Middle frontal gyrus (tissue), 1 donor: ENCODE measurements around the gene ADGRL4.
"Not testable (repeated sequence)": the region's sequence is repeated elsewhere in the genome, so short reads cannot be mapped to it uniquely, and the experiment has no call there.

Experiments used
- DNase-seq: peaks from one replicate; pipeline ENCODE4 v3.0.0-alpha.2; 2015; ENCODE audit warnings: low spot score; ENCODE audit errors: extremely low spot score

ADGRL4 gene

GRCh38 chr1:79006564-79006963 lies at the start of gene ADGRL4:
ADGRL4 (minus strand) TSS chr1:79006730; CDS start chr1:79006654, 76 bp downstream.
- DNase-seq: no peak

GRCh38 chr1:79055856-79056255 lies 49.3 kb upstream of the ADGRL4 start:
- DNase-seq: no peak

GRCh38 chr1:79052829-79053449 lies 46.4 kb upstream of the ADGRL4 start:
- DNase-seq: no peak

- no peak for DNase-seq
These were observed 38.6 kb upstream of the ADGRL4 start for GRCh38 chr1:79044974-79045650.

- no peak for DNase-seq
These were observed 37.0 kb upstream of the ADGRL4 start for GRCh38 chr1:79043506-79043905.

- DNase-seq: no peak
These were observed 36.0 kb upstream of the ADGRL4 start for GRCh38 chr1:79042539-79042938.

GRCh38 chr1:79042117-79042516 lies 35.6 kb upstream of the ADGRL4 start:
- no peak for DNase-seq

GRCh38 chr1:79041666-79042065 lies 35.1 kb upstream of the ADGRL4 start:
- no peak for DNase-seq

- no peak for DNase-seq
These were observed 34.0 kb upstream of the ADGRL4 start for GRCh38 chr1:79040424-79041082.

- no peak for DNase-seq
These were observed 30.6 kb upstream of the ADGRL4 start for GRCh38 chr1:79037085-79037484.

- DNase-seq: no peak
These were observed 6.0 kb upstream of the ADGRL4 start for GRCh38 chr1:79012500-79012899.

GRCh38 chr1:79010589-79010988 lies 4.1 kb upstream of the ADGRL4 start:
- DNase-seq: no peak

GRCh38 chr1:79005945-79006344 lies 585 bp downstream of the ADGRL4 start:
- DNase-seq: no peak

- no peak for DNase-seq
These were observed 1.6 kb downstream of the ADGRL4 start for GRCh38 chr1:79004916-79005315.

GRCh38 chr1:78996791-78997190 lies 9.7 kb downstream of the ADGRL4 start:
- no peak for DNase-seq

GRCh38 chr1:78987042-78987441 lies 19.5 kb downstream of the ADGRL4 start:
- no peak for DNase-seq

- no peak for DNase-seq
These were observed 26.0 kb downstream of the ADGRL4 start for GRCh38 chr1:78980511-78980910.

- no peak for DNase-seq
These were observed 33.8 kb downstream of the ADGRL4 start for GRCh38 chr1:78972723-78973122.

GRCh38 chr1:78967091-78967490 lies 39.4 kb downstream of the ADGRL4 start:
- DNase-seq: not testable (repeated sequence)

GRCh38 chr1:78958711-78959110 lies 47.8 kb downstream of the ADGRL4 start:
- no peak for DNase-seq

GRCh38 chr1:78950826-78951225 lies 55.7 kb downstream of the ADGRL4 start:
- no peak for DNase-seq

- no peak for DNase-seq
These were observed 57.3 kb downstream of the ADGRL4 start for GRCh38 chr1:78949227-78949626.

GRCh38 chr1:78919150-78919549 lies 87.4 kb downstream of the ADGRL4 start:
- no peak for DNase-seq
